NCI-H2107 treated with DMSO at 0.1 percent for 48 hours (cell line): ENCODE measurements around the gene SLC25A51.
"Not testable (repeated sequence)": the region's sequence is repeated elsewhere in the genome, so short reads cannot be mapped to it uniquely, and the experiment has no call there.

Experiments
- DNase-seq: peaks from one replicate; lab custom pipeline; 2025; ENCODE audit not compliant: unreplicated experiment; lab: John Stamatoyannopoulos, UW

The SLC25A51 gene

GRCh38 chr9:37921168-37921510 is 17.2 kb upstream of the SLC25A51 start:
- DNase-seq, result no peak

- no peak for DNase-seq
Observed at GRCh38 chr9:37920471-37921167, 16.7 kb upstream of the SLC25A51 start.

- no peak for DNase-seq
Observed at GRCh38 chr9:37919956-37920335, 16.0 kb upstream of the SLC25A51 start.

GRCh38 chr9:37919246-37919955 is 15.5 kb upstream of the SLC25A51 start:
- no peak for DNase-seq

GRCh38 chr9:37918665-37919170 is 14.8 kb upstream of the SLC25A51 start:
- DNase-seq, result no peak

GRCh38 chr9:37917801-37918664 is 14.1 kb upstream of the SLC25A51 start:
- no peak for DNase-seq

- DNase-seq, result no peak
Observed at GRCh38 chr9:37917313-37917731, 13.4 kb upstream of the SLC25A51 start.

GRCh38 chr9:37916471-37917312 is 12.8 kb upstream of the SLC25A51 start:
- DNase-seq, result peak; percentile 17

GRCh38 chr9:37915911-37916470 is 12.1 kb upstream of the SLC25A51 start:
- DNase-seq, result no peak

GRCh38 chr9:37914701-37915358 is 10.9 kb upstream of the SLC25A51 start:
- no peak for DNase-seq

- DNase-seq, result no peak
Observed at GRCh38 chr9:37914154-37914551, 10.2 kb upstream of the SLC25A51 start.

GRCh38 chr9:37913480-37914153 is 9.7 kb upstream of the SLC25A51 start:
- peak; percentile 77 for DNase-seq

- DNase-seq, result no peak
Observed at GRCh38 chr9:37911271-37911681, 7.3 kb upstream of the SLC25A51 start.

- DNase-seq, result no peak
Observed at GRCh38 chr9:37910271-37910670, 6.3 kb upstream of the SLC25A51 start.

GRCh38 chr9:37909836-37910235 is 5.9 kb upstream of the SLC25A51 start:
- not testable (repeated sequence) for DNase-seq

- DNase-seq, result no peak
Observed at GRCh38 chr9:37909326-37909725, 5.4 kb upstream of the SLC25A51 start.

- DNase-seq, result no peak
Observed at GRCh38 chr9:37908698-37909186, 4.8 kb upstream of the SLC25A51 start.

- DNase-seq, result no peak
Observed at GRCh38 chr9:37908283-37908682, 4.4 kb upstream of the SLC25A51 start.
